Smooth muscle cell of the brain vasculature (primary cell): ENCODE data around the gene TNKS2.
"Not testable (repeated sequence)": the region's sequence is repeated elsewhere in the genome, so short reads cannot be mapped to it uniquely, and the experiment has no call there.

Experiments
- DNase-seq: peaks from one replicate; pipeline ENCODE4 v3.0.0-alpha.2; 2012; ENCODE audit warnings: low read depth, low spot score

TNKS2 gene

GRCh38 chr10:91796331-91797047 lies 1.7 kb upstream of the TNKS2 start:
- DNase-seq = no peak

- no peak for DNase-seq
Measured at GRCh38 chr10:91797048-91797690, 1.1 kb upstream of the TNKS2 start.

GRCh38 chr10:91798649-91799611 lies 704 bp downstream of the TNKS2 start:
- DNase-seq = no peak

GRCh38 chr10:91799612-91799975 lies 1.4 kb downstream of the TNKS2 start:
- no peak for DNase-seq

GRCh38 chr10:91800182-91800581 lies 2.0 kb downstream of the TNKS2 start:
- DNase-seq = no peak

GRCh38 chr10:91800756-91801155 lies 2.5 kb downstream of the TNKS2 start:
- no peak for DNase-seq

GRCh38 chr10:91803386-91804125 lies 5.3 kb downstream of the TNKS2 start:
- no peak for DNase-seq

- DNase-seq = no peak
Measured at GRCh38 chr10:91804126-91804510, 5.9 kb downstream of the TNKS2 start.

- DNase-seq = no peak
Measured at GRCh38 chr10:91805110-91805838, 7.0 kb downstream of the TNKS2 start.

GRCh38 chr10:91807264-91807663 lies 9.0 kb downstream of the TNKS2 start:
- not testable (repeated sequence) for DNase-seq

GRCh38 chr10:91813251-91813650 lies 15.0 kb downstream of the TNKS2 start:
- no peak for DNase-seq

GRCh38 chr10:91816981-91817380 lies 18.8 kb downstream of the TNKS2 start:
- DNase-seq = no peak

- DNase-seq = no peak
Measured at GRCh38 chr10:91820144-91820543, 21.9 kb downstream of the TNKS2 start.

GRCh38 chr10:91824076-91824475 lies 25.9 kb downstream of the TNKS2 start:
- DNase-seq = no peak

- no peak for DNase-seq
Measured at GRCh38 chr10:91829268-91829667, 31.0 kb downstream of the TNKS2 start.

GRCh38 chr10:91838199-91838598 lies 40.0 kb downstream of the TNKS2 start:
- no peak for DNase-seq

- no peak for DNase-seq
Measured at GRCh38 chr10:91843083-91843482, 44.9 kb downstream of the TNKS2 start.

GRCh38 chr10:91856637-91857036 lies 58.4 kb downstream of the TNKS2 start:
- DNase-seq = no peak

GRCh38 chr10:91860885-91861284 lies 62.7 kb downstream of the TNKS2 start:
- no peak for DNase-seq

- DNase-seq = no peak
Measured at GRCh38 chr10:91864099-91864498, 65.9 kb downstream of the TNKS2 start.

- no peak for DNase-seq
Measured at GRCh38 chr10:91864744-91865143, 66.5 kb downstream of the TNKS2 start.
